ENCODE data around the gene MANBA.
A peak's percentile ranks its signal among the peaks of the same experiment; 100 is the strongest.

MANBA gene

GRCh38 chr4:102614801-102615200 is 146.0 kb downstream of the MANBA start:
- DNase-seq (ENCODE audit: low read depth) = no peak
- TF ChIP-seq MAX (IDR thresholded peaks at IDR 0.05; ENCODE audit: low read depth, low read length) (no peak), MYC (IDR thresholded peaks at IDR 0.05; ENCODE audit: low read depth, low read length) (no peak)
- H3K4me3 ChIP-seq (ENCODE audit: low read depth, low read length) = no peak overlapping the region

- no peak overlapping the region for H3K4me3 ChIP-seq (ENCODE audit: low read depth, low read length)
- no peak for DNase-seq (ENCODE audit: low read depth)
- TF ChIP-seq MAX (IDR thresholded peaks at IDR 0.05; ENCODE audit: low read depth, low read length) (no peak), POLR2A (IDR thresholded peaks at IDR 0.05; ENCODE audit: extremely low read depth, insufficient read length) (no peak), MYC (IDR thresholded peaks at IDR 0.05; ENCODE audit: low read depth, low read length) (no peak)
- TF ChIP-seq, protein P1, sequence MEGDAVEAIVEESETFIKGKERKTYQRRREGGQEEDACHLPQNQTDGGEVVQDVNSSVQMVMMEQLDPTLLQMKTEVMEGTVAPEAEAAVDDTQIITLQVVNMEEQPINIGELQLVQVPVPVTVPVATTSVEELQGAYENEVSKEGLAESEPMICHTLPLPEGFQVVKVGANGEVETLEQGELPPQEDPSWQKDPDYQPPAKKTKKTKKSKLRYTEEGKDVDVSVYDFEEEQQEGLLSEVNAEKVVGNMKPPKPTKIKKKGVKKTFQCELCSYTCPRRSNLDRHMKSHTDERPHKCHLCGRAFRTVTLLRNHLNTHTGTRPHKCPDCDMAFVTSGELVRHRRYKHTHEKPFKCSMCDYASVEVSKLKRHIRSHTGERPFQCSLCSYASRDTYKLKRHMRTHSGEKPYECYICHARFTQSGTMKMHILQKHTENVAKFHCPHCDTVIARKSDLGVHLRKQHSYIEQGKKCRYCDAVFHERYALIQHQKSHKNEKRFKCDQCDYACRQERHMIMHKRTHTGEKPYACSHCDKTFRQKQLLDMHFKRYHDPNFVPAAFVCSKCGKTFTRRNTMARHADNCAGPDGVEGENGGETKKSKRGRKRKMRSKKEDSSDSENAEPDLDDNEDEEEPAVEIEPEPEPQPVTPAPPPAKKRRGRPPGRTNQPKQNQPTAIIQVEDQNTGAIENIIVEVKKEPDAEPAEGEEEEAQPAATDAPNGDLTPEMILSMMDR (IDR thresholded peaks at IDR 0.05; ENCODE audit: low read depth, low read length) = no peak
Measured at GRCh38 chr4:102612824-102613366, 147.9 kb downstream of the MANBA start.

GRCh38 chr4:102612210-102612609 is 148.6 kb downstream of the MANBA start:
- TF ChIP-seq MYC (IDR thresholded peaks at IDR 0.05; ENCODE audit: low read depth, low read length) (no peak), MAX (IDR thresholded peaks at IDR 0.05; ENCODE audit: low read depth, low read length) (no peak), POLR2A (IDR thresholded peaks at IDR 0.05; ENCODE audit: extremely low read depth, insufficient read length) (no peak)
- TF ChIP-seq, protein P1 (IDR thresholded peaks at IDR 0.05; ENCODE audit: low read depth, low read length) = no peak
- H3K4me3 ChIP-seq (ENCODE audit: low read depth, low read length) = no peak overlapping the region
- no peak for DNase-seq (ENCODE audit: low read depth)

- DNase-seq (ENCODE audit: low read depth) = no peak
- TF ChIP-seq POLR2A (IDR thresholded peaks at IDR 0.05; ENCODE audit: extremely low read depth, insufficient read length) (no peak), MYC (IDR thresholded peaks at IDR 0.05; ENCODE audit: low read depth, low read length) (no peak), MAX (IDR thresholded peaks at IDR 0.05; ENCODE audit: low read depth, low read length) (no peak)
- TF ChIP-seq, protein P1 (IDR thresholded peaks at IDR 0.05; ENCODE audit: low read depth, low read length) = no peak
- H3K4me3 ChIP-seq (ENCODE audit: low read depth, low read length) = no peak overlapping the region
Measured at GRCh38 chr4:102610476-102610875, 150.3 kb downstream of the MANBA start.

DNA sequence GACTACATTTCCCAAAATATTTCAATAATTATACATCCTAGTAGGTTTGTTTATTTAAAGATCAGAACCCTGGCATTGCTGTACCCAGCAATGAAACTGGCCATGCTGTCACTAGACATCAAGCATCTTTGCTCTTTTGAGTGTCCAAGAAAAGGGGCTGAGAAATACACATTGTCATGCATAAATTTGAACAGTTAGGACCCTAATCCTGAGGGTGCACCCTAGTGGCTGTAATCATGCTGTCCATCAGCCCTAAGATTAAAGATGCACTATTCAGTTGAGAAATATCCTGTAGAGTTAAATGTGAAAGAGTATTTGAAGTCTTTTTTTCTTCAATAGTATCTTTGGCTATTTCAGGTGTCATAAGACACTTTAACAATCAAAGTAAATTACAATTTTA is 150.8 kb downstream of the MANBA start:
- no peak for TF ChIP-seq MYC (IDR thresholded peaks at IDR 0.05; ENCODE audit: low read depth, low read length)
- TF ChIP-seq, protein P1 (IDR thresholded peaks at IDR 0.05; ENCODE audit: low read depth, low read length) = peak; percentile 34
- no peak overlapping the region for H3K4me3 ChIP-seq (ENCODE audit: low read depth, low read length)
- peak; percentile 44 for DNase-seq (ENCODE audit: low read depth)

DNA sequence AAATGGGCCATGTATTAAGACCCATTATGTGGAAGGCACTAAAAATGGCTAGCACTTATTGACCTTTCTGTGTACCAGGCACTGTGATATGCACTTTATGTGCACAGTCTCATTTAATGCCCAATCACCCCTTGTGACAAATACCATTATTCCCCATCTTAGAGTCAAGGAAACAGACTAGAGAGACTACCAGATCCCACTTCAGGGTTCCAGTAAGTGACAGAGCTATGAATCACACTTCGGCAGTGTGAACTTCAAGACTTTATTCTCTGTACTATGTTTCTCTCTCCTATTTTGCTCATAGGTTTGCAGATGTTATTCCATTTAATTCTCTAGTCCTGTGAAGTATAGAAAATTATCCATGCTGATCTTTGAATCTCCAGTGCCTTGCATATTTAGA is 152.6 kb downstream of the MANBA start:
- DNase-seq (ENCODE audit: low read depth) = no peak
- TF ChIP-seq POLR2A (IDR thresholded peaks at IDR 0.05; ENCODE audit: extremely low read depth, insufficient read length) (no peak), MYC (IDR thresholded peaks at IDR 0.05; ENCODE audit: low read depth, low read length) (no peak), MAX (IDR thresholded peaks at IDR 0.05; ENCODE audit: low read depth, low read length) (no peak)
- TF ChIP-seq, protein P1 (IDR thresholded peaks at IDR 0.05; ENCODE audit: low read depth, low read length) = no peak

More for the DNA sequence above, 152.6 kb downstream of the MANBA start:
- no peak overlapping the region for H3K4me3 ChIP-seq (ENCODE audit: low read depth, low read length)

Measured in NB4 (cell line).